Fibroblast of lung (primary cell): ENCODE measurements around the gene DAZAP1. TPM values are rescaled to one million over a fixed set of nuclear protein-coding genes. Genes with fewer than 3 reads are reported as not detected.

Source experiments
- DNase-seq, 2 donors: peaks; one replicate each; pipeline versions ENCODE4 v3.0.0 to v3.0.0-alpha.2; 2010; ENCODE audit warnings: low read depth in 2 of 2
- H2AFZ ChIP-seq: 2 replicates; pipeline ENCODE4 v1.5.1; 2012; ENCODE audit warnings: low read length, control low read depth, inconsistent platforms
- H3K27ac ChIP-seq: 2 replicates; pipeline ENCODE4 v1.5.1; 2011; ENCODE audit warnings: low read length, control low read depth; ENCODE audit not compliant: insufficient read depth
- H3K27me3 ChIP-seq: 2 replicates; pipeline ENCODE4 v1.5.1; 2011; ENCODE audit warnings: mild to moderate bottlenecking, low read length; ENCODE audit not compliant: control insufficient read depth, insufficient read depth
- H3K36me3 ChIP-seq: 2 replicates; pipeline ENCODE4 v1.5.1; 2011; ENCODE audit warnings: low read length; ENCODE audit not compliant: control insufficient read depth, insufficient read depth
- H3K4me1 ChIP-seq: 2 replicates; pipeline ENCODE4 v1.5.1; 2011; ENCODE audit warnings: low read length; ENCODE audit not compliant: control insufficient read depth, insufficient read depth; ENCODE audit errors: extremely low read depth
- H3K4me2 ChIP-seq: 2 replicates; pipeline ENCODE4 v1.5.1; 2011; ENCODE audit warnings: low read length, control low read depth; ENCODE audit not compliant: insufficient read depth; ENCODE audit errors: extremely low read depth
- H3K4me3 ChIP-seq, 4 experiments: fragments of 200-600 bp in 1 of 4; sonication (generic) in 1 of 4; replicated peaks in 1 of 4; 2 replicates each; pipeline ENCODE4 v1.5.1; 2011 to 2016; ENCODE audit warnings: low read length in 4 of 4, low read depth in 3 of 4, mild to moderate bottlenecking in 3 of 4, control low read depth in 2 of 4, inconsistent platforms in 1 of 4, mixed read lengths in 1 of 4; ENCODE audit not compliant: insufficient read depth in 1 of 4; ENCODE audit errors: control extremely low read depth in 1 of 4
- H3K79me2 ChIP-seq: 2 replicates; pipeline ENCODE4 v1.5.1; 2012; ENCODE audit warnings: mild to moderate bottlenecking, low read length, inconsistent platforms; ENCODE audit not compliant: control insufficient read depth, insufficient read depth
- H3K9ac ChIP-seq: 2 replicates; pipeline ENCODE4 v1.5.1; 2011; ENCODE audit warnings: mild to moderate bottlenecking, low read length, control low read depth; ENCODE audit not compliant: insufficient read depth
- H3K9me3 ChIP-seq: 2 replicates; pipeline ENCODE4 v1.5.1; 2012; ENCODE audit warnings: low read depth, low read length; ENCODE audit not compliant: control insufficient read depth, insufficient read depth
- H4K20me1 ChIP-seq: 2 replicates; pipeline ENCODE4 v1.5.1; 2011; ENCODE audit warnings: low read length; ENCODE audit not compliant: control insufficient read depth, insufficient read depth; ENCODE audit errors: extremely low read depth
- CTCF ChIP-seq, 2 donors: IDR thresholded peaks in 1 of 2; conservative IDR thresholded peaks in 1 of 2; 1 replicate in 1 of 2; 2 replicates in 1 of 2; pipeline ENCODE4 v1.5.1; 2011 to 2012; ENCODE audit warnings: low read length in 2 of 2, control low read depth in 1 of 2, inconsistent platforms in 1 of 2, low read depth in 1 of 2, mild to moderate bottlenecking in 1 of 2
- EZH2 ChIP-seq: IDR thresholded peaks from 2 replicates; pipeline ENCODE4 v1.5.1; 2012; ENCODE audit warnings: low read length, control low read depth, mild to moderate bottlenecking; ENCODE audit errors: missing control alignments
- polyA minus RNA-seq: library from RNA; depleted of rRNA, polyadenylated mRNA; stranded (reverse); fragments of >200 nt; gene quantifications from 2 replicates; pipeline ENCODE4 v1.2.3, GENCODE V29; 2011; ENCODE audit warnings: low replicate concordance
- polyA plus RNA-seq, 2 donors: library from polyadenylated mRNA; depleted of rRNA in 1 of 2; stranded (reverse) in 1 of 2; unstranded in 1 of 2; fragments of >200 nt; gene quantifications; 2 replicates each; pipeline ENCODE4 v1.2.1, GENCODE V29; 2011 to 2012; ENCODE audit warnings: missing spikeins in 1 of 2
- total RNA-seq: library from RNA; depleted of rRNA; stranded (reverse); fragments of >200 nt; gene quantifications from 2 replicates; pipeline ENCODE4 v1.2.1, GENCODE V29; 2014

DAZAP1 gene
- total RNA-seq (34.9 and 49.5 TPM in 2 replicates), polyA plus RNA-seq (44.6 and 65.4 TPM in 2 replicates), polyA minus RNA-seq (72.9 and 84.1 TPM in 2 replicates)
- 69.9 and 94.0 TPM in 2 replicates for polyA plus RNA-seq (2012)

GRCh38 chr19:1407528-1408299, at the start of gene DAZAP1:
DAZAP1 (plus strand) TSS chr19:1407586; CDS start chr19:1407774, 188 bp downstream.
- H3K36me3 ChIP-seq, result peaks cover 8% of the 10 kb centered on the region
- peak within 1 kb of the TSS; percentile 52 to 90 (median 80) for H3K4me3 ChIP-seq
- H3K79me2 ChIP-seq, result peaks cover 50% of the 10 kb centered on the region
- peaks cover 3% of the 10 kb centered on the region for H4K20me1 ChIP-seq
- no peaks in the 10 kb centered on the region for H3K9me3 ChIP-seq
- no peak for DNase-seq
- peaks cover 24% of the 10 kb centered on the region for H3K4me1 ChIP-seq
- no peak for TF ChIP-seq EZH2
- TF ChIP-seq CTCF (conservative IDR thresholded peaks at IDR 0.05 in 1 of 2, IDR thresholded peaks at IDR 0.05 in 1 of 2; ENCODE audit: low read depth in 1 of 2, low read length in 2 of 2), result no peak
- peak within 1 kb of the TSS; percentile 74 for H3K27ac ChIP-seq
- H3K9ac ChIP-seq, result peak within 1 kb of the TSS; percentile 82
- H3K27me3 ChIP-seq, result no peaks in the 10 kb centered on the region
- H3K4me2 ChIP-seq, result peak within 1 kb of the TSS; percentile 90
- H2AFZ ChIP-seq, result peak within 1 kb of the TSS; percentile 46

- H4K20me1 ChIP-seq, result no peaks in the 10 kb centered on the region
- peak overlapping the region; percentile 77 for H3K27ac ChIP-seq
- H3K27me3 ChIP-seq, result no peaks in the 10 kb centered on the region
- H2AFZ ChIP-seq, result peak overlapping the region; percentile 15
- H3K4me2 ChIP-seq, result peak overlapping the region; percentile 92
- peak overlapping the region; percentile 51 for H3K9ac ChIP-seq
- H3K79me2 ChIP-seq, result peaks cover 3% of the 10 kb centered on the region
- H3K9me3 ChIP-seq, result no peaks in the 10 kb centered on the region
- peak in 1 of 2 donors; percentile 32 for DNase-seq
- H3K4me3 ChIP-seq, result peak overlapping the region in 1 of 4 experiments; percentile 52
- H3K36me3 ChIP-seq, result peaks cover 22% of the 10 kb centered on the region
- peaks cover 18% of the 10 kb centered on the region for H3K4me1 ChIP-seq
- TF ChIP-seq CTCF (conservative IDR thresholded peaks at IDR 0.05 in 1 of 2, IDR thresholded peaks at IDR 0.05 in 1 of 2; ENCODE audit: low read depth in 1 of 2, low read length in 2 of 2), result no peak
- TF ChIP-seq EZH2, result no peak
Observed at GRCh38 chr19:1360126-1360817, 47.1 kb upstream of the DAZAP1 start.

DNA sequence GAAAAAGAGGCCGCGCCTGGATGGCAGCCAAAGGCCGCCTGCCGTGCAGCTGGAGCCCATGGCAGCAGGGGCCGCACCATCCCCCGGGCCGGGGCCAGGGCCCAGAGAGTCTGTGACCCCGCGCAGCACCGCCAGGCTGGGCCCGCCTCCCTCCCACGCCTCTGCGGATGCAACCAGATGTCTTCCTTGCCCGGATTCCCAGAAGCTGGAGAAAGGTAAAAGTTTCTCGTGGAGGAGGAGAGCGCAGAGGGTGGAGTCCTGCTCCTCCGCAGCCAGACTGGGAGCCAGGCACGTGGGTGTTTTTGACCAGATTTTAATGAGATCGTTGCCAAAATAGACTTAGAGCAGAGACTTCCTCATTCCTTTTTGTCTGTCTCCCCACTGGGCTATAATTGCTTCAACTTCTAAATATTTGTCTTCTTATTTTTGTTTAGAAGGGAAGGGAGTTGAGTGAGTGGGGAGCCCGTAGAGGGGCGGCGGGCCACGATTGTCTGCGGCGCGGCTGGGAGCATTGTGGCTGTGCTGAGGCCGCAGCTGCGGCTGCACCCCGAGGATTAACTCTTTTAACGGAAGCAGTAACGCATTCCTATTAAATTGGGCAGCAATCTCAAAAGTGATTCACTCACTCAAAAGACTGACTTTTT, 46.4 kb upstream of the DAZAP1 start:
- Histone ChIP-seq H2AFZ (no peak overlapping the region), H3K79me2 (peaks cover 2% of the 10 kb centered on the region), H3K4me2 (peak overlapping the region; percentile 92), H4K20me1 (no peaks in the 10 kb centered on the region), H3K9ac (peak overlapping the region; percentile 51), H3K4me3 (peak overlapping the region; percentile 22 to 52 (median 39)), H3K27ac (peak overlapping the region; percentile 77), H3K9me3 (no peaks in the 10 kb centered on the region), H3K36me3 (peaks cover 24% of the 10 kb centered on the region), H3K27me3 (no peaks in the 10 kb centered on the region), H3K4me1 (peaks cover 19% of the 10 kb centered on the region)
- TF ChIP-seq CTCF (conservative IDR thresholded peaks at IDR 0.05 in 1 of 2, IDR thresholded peaks at IDR 0.05 in 1 of 2; ENCODE audit: low read depth in 1 of 2, low read length in 2 of 2) (no peak), EZH2 (no peak)
- DNase-seq, result peak; percentile 77 to 93
